PC-9 (cell line): ENCODE data around the gene LRMDA.

ENCODE experiments used
- CTCF ChIP-seq: fragments of 200-600 bp; sonication (generic); conservative IDR thresholded peaks from 2 replicates; pipeline ENCODE4 v1.6.1; 2017; ENCODE audit warnings: mixed run types, antibody characterized with exemption, mild to moderate bottlenecking, moderate library complexity
- EZH2 ChIP-seq: fragments of 200-600 bp; sonication (generic); IDR thresholded peaks from 2 replicates; pipeline ENCODE4 v1.8.0; 2017; ENCODE audit warnings: antibody characterized with exemption, low read depth

- TF ChIP-seq CTCF: no peak
- no peak for TF ChIP-seq EZH2
Measured at GRCh38 chr10:76296957-76297356, 865.5 kb downstream of the LRMDA start.
